Measurements from ENCODE around the gene TBL1XR1.
"Not testable (repeated sequence)": the region's sequence is repeated elsewhere in the genome, so short reads cannot be mapped to it uniquely, and the experiment has no call there.

TBL1XR1 gene

GRCh38 chr3:177057768-177058167, 139.5 kb downstream of the TBL1XR1 start:
- peak; percentile 1 to 37 for DNase-seq

DNA sequence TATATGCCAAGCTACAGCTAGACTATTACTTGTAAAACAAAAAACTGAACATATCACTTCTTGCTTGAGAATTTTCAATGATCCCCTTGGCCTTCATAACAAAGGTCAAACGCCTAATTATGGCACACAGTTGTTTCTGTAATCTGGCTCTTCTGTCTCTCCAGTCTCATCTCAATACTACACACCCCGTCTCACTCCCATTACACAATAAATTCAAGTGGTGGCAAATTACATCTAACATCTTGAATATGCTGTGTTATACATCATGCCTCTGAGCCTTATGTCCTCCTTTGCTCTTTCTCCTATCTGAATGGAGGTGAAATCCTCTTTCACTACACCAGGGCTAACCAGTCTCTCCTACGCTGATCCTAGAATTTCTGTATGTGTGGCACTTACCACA, 140.4 kb downstream of the TBL1XR1 start:
- no peak for DNase-seq

DNA sequence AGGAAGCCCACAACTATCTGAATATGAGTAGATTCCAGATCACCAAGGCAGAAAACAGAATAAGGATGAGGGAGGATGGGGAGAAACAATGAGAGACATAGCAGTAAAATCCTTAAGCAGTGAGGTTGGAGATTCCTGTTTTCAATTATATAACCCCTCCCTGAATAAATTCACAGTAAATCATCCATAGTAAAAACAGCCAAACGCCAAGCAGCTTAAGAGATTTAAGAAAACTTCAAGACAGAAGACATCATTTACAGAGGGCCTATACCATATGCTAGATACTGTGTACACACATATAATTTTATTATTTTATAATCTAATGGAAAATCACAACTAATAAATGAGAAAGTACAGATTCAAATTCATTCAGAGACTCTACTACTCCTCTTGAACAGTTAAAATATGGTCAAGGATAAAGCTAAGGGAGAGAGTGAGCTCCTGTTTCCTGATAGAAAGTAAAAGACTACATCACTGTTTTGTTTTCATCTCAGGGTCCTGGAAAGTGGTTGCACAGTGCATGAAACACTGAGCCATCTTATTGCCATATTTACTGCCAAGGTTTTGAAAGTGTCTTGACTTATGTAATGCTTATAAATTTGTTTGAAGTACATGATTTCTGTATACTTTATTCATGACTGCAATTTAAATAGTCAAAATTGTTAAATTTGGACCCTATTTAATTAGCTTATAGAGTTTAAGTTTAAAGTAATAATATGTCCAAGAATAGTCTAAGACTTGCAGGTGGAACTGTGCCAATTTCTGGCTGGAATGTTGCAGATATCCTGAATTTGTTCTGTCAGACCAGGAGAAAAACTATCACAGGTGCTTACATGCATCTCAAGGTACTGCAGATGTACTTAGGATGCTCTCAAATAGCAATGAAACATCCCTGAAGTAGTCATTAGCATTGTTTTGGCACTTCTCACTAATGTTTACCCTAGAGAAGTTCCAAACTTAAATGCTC, 141.4 kb downstream of the TBL1XR1 start:
- DNase-seq = no peak

DNA sequence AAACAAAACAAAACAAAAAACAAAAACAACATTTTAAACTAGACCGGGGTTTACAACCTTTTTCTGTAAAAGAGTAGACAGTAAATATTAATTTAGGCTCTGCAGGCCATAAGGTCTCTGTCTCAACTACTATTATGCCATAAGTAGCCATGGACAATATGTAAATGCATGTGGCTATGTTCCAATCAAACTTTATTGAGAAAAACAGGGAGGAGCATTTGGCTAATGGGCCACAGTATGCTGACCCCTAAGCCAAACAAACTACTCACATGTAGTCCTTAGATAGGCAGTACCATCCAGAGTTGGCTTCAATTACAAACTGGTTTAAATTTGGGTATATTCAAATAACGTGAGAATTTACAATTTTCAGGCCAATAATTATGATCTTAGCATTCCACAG, 144.2 kb downstream of the TBL1XR1 start:
- no peak for DNase-seq

GRCh38 chr3:177051411-177051810, 145.9 kb downstream of the TBL1XR1 start:
- no peak for DNase-seq

DNA sequence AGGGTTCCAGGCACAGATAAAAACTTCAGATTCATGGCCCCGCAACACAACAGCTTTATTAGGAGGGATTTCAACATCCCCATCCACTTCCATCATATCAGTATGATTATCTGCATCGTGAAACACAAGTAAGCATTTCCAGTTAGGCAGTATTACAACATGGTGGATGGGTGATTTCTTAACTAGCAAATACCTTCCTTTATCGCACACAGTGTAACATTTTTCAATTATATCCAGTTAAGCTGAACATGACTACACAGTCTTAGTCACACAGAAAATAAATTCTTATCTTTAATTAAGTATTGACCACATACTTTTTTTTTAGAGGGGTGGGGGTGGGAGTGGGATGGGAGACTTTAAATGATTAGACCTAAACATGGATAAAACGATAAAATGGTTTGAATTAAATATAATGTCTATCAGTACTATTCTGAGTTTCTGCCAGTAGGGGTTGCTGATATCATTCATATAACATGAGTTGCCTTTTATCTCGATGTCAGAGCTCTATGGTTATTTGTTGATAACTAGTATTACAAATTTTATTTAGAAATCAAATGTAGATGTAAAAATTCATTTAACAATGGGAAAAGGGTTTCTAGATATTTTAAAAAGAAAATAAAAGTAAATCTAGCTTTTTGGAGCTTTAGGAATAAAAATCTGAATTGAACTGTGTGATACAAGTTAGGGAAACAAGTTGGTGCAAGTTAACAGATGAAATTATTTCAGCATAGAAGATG, 146.6 kb downstream of the TBL1XR1 start:
- DNase-seq = peak in 1 of 2 donors; percentile 64

- no peak for DNase-seq
Observed at GRCh38 chr3:177045767-177046166, 151.5 kb downstream of the TBL1XR1 start.

GRCh38 chr3:177045222-177045621, 152.1 kb downstream of the TBL1XR1 start:
- DNase-seq = no peak

DNA sequence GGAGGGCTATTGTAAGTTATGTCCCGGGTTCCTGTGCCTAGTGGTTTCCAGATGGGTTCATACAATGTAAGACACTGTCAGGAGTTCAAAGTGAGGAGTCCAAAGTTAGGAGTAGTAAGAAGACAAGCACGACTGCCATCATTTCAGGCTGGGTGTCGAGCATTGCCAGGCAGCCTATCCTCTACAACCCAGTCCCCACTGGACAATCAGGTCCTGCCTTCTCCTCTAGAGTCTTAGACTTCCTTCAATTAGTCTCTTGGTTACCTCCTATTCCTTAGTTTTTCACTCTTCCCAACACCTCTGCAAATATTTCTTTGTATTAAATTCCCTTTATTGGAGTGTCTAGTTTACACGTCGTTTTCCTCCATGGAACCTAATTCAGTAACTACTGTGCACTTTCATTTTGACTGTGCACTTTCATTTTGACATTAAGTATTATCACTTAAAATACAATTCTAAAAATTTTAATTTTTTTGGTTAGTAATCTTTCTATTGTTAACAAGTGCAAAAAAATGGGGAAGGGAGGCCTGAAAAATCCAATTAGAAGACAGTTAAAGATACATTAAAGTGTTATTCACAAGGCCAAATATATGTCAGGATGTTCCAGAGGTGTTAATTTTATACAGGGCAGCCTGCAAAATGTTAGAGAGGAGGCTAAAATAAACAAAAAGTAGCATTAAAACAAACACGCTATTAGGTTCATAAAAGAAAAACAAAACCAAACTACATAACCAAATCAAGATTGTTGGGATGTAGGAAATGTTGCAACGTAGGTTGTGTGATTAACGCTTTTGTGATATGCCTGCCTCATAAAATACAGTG, 155.3 kb downstream of the TBL1XR1 start:
- DNase-seq = no peak

DNA sequence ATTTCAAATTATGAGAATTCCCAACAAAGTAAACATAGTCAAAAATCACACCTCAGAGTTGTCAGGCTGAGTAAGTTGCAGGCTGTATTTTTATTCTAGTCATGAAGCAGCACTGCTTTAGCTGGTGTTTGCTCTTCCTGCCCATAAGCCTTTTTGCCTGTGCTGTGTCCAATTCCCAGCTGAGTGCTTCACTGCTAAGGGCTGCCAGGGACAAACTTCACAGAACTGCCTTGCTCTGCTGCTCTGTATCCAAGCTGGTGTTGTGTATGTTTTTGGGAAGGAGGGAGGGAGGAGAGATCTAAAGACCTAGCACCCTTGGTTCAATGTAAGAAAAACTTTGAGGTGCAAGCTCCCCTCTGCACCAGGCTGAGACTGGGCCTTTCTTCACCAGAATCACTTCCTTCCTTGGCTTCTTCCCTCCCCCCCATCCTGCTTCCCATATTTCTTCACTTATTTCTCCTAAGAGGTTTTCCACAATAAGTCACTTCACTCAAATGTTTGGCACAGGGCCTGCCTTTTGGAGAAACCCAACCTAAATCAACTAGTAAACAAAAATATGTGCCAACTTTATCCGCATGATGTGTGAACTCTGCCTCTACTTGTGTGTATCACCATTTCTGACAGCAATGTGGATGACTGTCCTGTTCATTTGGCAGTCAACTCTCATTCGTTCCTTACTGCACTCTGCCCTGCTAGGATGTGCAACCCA, 156.1 kb downstream of the TBL1XR1 start:
- DNase-seq = no peak

DNA sequence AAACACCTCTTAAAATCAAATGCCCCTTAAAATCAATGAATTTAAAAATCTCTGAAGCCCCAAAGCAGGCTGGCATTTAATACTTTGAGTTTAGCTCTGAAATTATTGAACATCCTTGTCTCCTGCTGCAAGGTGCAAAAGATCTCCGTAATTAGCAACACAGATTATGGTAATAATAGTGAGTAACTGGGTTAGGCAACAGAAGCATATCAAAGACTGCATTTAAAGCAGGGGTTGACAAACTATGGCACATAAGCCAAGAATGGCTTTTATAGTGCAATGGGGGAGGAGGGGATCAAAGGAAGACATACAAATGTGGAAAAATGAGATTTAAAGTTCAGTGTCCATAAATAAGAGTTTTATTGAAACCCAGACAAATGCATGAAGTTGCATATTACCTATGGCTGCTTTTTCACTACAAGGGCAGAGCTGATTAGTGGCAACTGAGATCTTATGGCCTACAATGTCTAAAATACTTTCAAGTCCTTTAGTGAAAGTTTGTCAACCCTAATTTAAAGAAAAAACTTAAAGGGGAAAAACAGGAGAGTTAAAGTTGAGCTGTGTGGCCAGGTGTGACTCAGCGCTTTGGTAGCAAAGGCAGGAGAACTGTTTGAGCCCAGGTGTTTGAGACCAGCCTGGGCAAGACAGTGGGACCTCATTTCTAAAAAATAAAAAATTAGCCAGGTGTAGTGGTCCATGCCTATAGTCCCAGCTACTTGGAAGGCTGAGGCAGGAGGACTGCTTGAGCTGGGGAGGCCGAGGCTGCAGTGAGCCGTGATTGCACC, 157.6 kb downstream of the TBL1XR1 start:
- no peak for DNase-seq

DNA sequence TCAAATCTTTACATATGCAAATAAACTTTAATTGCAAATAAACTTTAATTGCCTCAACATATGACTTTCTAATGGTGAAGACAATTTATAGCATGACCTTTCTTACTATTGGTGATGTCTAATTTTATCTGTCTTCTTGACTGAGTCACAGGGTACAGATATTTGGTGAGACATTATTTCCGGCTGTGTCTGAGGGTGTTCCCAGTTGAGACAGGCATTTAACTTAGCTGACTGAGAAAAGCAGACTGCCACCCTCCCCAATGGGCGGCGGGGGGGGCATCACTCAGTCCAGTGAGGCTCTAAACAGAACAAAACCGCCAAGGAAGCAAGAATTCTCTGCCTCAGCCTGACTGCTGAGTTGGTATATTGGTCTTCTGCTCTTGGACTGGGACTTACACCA, 160.0 kb downstream of the TBL1XR1 start:
- DNase-seq = no peak

DNA sequence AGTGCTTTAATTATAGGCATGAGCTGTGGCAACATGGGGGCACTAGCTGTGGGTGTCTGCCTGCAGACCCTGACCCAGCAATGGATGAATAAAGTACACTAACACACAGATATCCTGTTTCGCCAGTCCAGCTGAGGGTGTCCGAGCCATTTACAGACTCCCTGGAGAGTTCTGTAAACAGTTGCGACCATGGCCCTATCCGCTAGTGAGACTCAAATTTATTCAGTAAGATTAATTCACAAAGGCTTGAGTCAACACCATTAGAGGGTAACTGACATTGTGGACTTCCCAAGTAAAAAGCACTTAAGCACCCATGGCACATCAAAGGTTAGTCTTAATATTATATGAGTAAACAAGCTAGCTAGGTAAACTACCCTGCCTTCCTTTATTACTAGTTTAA, 161.6 kb downstream of the TBL1XR1 start:
- DNase-seq = no peak

DNA sequence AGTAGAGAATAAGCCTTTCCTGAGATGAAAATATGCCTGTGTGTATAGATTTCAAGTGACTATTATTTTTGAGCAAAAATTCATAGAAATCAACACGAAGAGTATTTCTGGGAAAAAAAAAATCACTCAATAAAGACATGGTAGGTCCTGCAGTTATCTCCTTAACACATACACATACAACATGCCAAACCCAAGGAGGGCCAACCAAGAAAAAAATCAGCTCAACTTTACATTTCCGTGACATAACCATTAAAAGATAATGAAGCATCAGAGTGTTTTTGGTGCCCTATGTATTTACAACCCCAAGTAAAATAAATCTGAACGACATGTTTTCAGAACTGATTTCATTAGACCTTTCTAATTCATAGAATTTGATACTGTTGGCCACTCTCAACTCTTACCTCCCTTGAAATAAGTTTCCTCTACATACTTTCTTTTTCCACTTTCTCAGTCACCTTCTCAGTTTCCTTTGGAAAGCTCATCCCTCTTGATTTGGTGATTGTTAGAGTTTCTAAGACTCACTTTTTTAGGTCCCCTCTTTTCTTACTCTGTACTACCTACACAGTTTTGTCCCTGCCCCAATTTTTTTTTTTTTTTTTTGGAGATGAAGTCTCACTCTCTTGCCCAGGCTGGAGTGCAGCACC, 162.3 kb downstream of the TBL1XR1 start:
- no peak for DNase-seq

DNA sequence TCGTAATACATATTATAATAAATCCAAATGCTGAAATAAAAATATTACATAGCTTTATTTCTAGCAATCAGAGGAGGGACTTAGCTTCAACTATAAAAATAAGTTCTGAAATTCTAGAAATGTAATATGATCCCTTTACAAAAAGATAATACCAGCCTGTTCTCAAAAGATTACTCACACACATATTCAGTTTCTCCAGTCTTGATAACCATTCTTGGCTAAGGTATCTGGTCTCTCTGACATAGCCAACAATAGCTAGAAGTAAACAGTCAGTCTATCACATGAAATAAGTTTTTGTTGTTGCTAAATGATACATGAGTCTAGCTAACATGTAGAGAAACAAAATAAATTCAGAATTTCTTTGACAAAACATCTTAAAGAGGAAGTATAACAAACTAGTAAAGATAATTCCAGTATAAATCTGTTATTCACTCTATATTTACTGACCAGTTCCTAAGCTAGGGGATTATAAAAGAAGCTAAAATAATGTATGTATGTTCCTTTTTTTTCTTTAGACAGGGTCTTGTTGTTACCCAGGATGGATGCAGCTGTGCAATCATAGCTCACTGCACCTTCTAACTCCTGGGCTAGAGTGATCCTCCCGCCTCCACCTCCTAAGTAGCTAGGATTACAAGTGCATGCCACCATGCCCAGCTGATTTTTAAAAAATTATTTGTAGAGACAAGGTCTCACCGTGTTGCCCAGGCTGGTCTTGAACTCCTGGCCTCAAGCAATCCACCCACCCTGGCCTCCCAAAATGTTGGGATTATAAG, 170.6 kb downstream of the TBL1XR1 start:
- DNase-seq = no peak

DNA sequence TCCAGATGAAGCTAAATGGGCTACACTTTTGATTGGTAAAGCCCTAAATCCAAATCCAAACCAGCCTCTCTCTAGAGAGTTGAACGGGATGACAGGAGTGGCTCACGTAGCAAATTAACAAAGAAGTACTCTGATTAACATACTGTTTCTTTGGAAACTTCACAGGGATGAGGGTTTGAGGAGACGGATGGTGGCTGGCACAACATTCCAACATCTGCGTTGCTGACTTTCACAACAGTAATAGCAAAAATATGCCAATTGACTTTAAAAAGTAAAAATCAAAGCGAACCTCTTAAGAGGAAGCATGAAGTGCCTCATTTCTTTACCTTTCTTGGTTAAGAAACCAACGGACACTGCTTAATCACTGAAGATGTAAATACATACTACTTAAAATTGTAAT, 181.4 kb downstream of the TBL1XR1 start:
- no peak for DNase-seq

DNA sequence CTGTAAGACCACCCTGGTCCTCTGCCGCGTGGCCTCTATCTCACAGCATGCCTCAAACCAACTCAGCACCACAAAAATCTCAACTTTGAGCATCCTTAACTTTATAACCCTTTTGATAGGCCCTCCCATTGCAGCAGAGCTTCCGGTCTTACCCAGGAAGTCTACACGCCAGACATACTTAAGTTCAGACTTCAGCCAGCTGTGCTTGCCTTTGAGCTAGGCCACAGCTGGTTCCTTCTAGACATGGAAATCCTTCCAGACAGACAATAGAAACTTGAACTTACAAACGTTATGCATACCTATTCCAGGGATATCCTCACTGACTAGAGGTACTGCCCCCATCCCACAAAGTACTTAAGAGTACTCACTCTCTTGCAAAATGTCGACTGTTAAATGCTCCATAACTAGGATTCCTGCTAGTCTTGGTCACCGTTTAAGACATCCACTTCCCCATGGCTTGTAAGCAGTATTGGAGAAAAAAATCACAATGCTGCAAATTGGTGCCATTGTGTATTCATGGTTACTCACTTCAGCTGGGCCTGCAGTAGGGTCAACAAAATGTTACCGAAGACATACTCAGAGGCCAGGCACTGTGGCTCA, 183.5 kb downstream of the TBL1XR1 start:
- DNase-seq = no peak

GRCh38 chr3:177005718-177006405, 191.4 kb downstream of the TBL1XR1 start:
- DNase-seq = no peak

DNA sequence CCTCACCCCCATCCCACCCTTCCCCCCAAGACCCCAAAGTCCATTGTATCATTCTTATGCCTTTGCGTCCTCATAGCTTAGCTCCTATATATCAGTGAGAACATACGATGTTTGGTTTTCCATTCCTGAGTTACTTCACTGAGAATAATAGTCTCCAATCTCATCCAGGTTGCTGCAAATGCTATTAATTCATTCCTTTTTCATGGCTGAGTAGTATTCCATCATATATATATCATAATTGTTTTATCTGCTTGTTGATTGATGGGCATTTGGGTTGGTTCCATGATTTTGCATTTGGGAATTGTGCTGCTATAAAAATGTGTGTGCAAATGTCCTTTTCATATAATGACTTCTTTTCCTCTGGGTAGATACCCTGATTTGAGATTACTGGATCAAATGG, 197.1 kb downstream of the TBL1XR1 start:
- not testable (repeated sequence) for DNase-seq

All from CD4-positive, alpha-beta T cell treated with Interleukin-1 beta for 1 hour (primary cell).